NCI-H1694 (cell line): Measurements from ENCODE around the gene ZMPSTE24.
"Not testable (repeated sequence)": the region's sequence is repeated elsewhere in the genome, so short reads cannot be mapped to it uniquely, and the experiment has no call there.

Source experiments
- DNase-seq: peaks from one replicate; lab custom pipeline; 2025; lab: John Stamatoyannopoulos, UW

ZMPSTE24 gene

DNA sequence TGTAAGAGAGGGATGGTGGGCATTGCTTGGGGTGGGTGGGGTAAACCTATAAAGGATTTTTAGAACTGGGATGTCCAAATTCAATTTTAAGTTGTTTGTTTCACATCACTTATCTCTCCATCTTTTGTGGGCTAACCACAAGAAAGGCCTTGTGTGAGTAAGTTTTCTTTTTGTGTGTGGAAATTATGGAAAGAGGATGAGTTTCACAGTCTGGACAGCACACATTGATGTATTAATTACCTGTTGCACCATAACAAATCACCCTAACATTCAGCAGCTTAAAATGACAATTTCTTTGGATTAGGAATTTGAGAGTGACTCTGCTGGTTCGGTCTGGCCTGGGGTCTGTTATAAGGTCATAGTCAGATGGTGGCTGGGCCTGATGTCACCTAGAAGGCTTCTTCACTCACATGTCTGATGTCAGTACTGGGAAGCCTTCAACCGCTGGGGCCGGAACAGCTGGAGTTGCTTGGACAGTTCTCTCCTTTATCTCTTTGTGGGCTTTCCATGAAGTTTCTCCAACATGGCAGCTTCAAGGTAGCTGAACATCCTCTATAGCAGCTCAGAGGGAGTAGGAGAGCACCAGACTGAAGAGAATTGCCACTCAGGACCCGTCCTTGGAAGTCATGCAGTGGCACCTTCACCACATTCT lies 61.1 kb downstream of the ZMPSTE24 start:
- DNase-seq = no peak

DNA sequence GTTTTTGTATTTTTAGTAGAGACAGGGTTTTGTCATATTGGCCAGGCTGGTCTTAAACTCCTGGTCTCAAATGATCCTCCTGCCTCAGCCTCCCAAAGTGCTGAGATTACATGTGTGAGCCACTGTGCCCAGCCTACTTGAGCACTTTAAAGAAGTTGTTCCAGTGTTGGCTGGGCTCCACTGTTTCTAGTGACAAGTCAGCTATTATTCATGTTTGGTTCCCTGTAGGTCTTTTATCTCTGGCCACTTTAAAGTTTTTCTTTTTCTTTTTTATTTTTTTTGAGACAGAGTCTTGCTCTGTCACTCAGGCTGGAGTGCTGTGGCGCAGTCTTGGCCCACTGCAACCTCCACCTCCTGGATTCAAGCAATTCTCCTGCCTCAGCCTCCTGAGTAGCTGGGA lies 73.4 kb downstream of the ZMPSTE24 start:
- DNase-seq = not testable (repeated sequence)

DNA sequence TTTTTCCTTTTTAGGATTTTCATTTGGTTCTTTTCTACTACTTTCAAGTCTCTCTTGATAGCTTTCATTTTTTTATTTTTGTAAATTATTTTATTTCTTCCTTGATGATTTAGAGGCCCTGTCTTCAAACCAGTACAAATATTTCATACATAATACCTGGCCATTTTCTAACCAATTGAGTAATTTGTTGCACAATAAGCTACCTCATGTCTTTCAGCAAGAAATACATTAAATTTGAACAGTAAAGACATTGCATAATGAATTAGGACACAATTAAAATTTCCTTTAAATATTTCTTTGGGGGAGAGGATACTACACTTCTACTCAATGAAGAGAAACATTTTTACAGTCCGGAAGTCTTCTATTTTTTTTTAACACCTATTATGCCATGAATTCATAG lies 74.7 kb downstream of the ZMPSTE24 start:
- DNase-seq = no peak

DNA sequence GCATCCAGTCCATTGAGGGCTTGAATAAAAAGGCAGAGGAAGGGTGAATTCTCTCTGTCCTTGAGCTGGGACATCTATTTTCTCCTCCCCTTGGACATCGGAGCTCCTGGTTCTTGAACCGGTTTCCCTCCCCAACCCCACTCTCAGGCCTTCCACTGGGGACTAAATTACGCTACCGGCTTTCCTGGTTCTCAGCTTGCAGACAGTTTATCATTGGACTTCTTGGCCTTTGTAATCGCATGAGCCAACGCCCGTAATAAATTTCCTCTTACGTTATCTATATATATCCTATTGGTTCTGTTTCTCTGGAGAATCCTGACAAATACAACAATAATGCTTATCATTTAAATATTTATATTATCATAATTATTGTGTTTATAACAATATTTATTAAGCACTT lies 79.4 kb downstream of the ZMPSTE24 start:
- no peak for DNase-seq

- DNase-seq = peak; percentile 79
Observed at GRCh38 chr1:40338745-40339419, 80.8 kb downstream of the ZMPSTE24 start.

DNA sequence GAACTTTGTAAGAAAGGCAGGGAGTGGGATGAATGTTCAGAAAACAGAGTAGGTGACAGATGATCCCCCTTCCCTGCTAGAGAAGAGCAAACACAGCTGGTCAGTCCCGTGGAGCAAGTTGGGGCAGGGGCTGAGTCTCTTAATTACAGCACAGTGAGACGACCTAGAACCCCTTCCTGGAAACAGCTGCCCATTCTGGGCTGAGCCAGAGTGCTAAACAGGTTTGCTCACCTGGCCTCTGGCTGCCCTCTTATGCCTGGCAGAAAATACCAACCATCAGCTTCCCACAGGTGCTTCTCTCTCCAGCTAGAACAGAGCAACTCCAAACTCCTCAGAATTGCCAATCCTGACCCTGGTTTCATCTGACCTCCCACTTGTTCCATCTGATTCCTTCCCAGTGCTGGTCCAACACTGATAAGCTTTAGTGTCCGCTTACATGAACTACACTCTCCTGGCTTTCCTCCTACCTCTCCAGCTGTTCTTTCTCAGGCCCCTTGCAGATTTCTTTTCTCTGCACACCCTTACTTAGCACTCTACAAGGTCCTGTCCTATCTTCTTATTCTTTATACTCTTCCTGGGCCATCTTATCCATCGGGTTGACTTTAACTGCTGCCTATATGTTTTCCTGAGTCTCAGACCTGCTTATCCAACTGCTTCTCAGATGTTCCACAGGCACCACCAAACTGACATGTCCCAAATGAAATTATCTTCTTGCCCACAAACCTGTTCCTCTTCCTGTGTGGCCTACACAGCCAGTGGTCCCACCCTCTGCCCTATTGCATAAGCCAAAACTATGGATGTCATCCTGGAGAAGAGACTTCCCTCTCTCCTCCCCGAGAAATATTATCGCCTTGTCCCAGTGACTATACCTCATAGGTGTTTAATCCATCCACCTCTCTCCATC lies 81.6 kb downstream of the ZMPSTE24 start:
- DNase-seq = no peak

DNA sequence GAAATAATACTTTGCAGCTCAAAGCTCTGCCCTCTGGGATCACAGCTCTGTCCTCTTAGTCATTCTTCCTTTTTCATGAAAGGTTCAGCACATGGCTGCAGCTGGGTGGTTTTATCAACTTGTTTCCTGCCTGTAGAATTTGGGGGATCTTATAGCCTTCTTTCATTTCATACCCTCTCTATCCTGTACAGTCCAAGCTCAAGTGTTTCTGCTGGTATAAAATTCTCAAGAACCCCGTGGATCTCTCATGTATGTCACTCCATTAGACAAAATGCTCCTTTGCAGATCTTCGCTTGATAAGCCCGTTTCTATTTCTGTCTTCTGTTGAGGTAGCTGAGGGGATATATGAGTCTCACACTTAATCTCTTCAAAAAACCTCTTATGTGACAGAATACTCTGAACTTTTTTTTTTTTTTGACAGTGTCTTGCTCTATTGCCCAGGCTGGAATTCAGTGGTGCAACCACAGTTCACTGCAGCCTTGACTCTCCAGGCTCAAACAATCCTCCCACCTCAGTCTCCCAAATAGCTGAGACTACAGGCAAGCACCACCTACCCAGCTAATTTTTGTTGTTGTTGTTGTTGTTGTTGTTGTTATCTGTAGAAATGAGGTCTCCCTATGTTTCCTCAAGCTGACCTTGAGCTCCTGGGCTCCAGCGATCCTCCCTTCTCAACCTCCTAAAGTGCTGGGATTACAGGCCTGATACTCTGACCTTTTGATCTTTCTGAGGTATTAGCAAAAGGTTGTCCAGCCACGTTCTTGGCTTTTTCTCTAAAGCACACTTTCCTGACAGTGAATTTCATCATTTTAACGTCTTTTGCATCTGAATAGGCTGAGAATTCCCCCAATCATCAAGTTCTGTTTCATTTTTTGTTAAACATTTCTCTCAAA lies 83.7 kb downstream of the ZMPSTE24 start:
- no peak for DNase-seq

DNA sequence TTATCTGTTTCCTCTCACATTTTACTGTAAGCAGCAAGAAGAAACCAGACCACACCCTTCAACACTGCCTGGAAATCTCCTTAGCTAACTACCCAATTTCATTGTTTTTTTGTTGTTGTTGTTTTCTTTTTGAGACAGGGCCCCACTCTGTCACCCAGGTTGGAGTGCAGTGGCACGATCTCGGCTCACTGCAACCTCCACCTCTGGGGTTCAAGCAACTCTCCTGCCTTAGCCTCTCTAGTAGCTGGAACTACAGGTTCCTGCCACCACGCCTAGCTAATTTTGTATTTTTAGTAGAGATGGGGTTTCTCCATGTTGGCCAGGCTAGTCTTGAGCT lies 84.3 kb downstream of the ZMPSTE24 start:
- DNase-seq = not testable (repeated sequence)
